Measurements from ENCODE around the gene ZNF451.

The ZNF451 gene

DNA sequence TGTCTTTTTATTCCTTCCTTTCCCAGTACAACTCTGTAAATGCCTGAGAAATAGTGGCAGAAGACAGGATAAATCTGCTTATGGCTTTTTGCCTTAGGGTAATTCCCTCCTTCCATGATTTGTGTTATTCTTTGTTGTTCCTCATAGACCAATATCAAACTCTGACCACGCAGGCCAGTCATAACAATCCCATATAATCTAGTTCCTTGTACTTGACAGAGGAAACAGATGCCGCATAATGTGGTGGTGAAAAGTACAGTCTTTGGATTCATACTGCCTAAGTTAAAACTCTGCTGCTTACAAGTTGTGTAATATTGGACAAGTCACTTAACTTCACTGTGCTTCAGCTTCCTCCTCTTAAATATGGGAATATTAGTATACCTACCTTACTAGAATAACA, 74.0 kb downstream of the ZNF451 start:
- DNase-seq (ENCODE audit: low read depth) = no peak
- no peak for TF ChIP-seq POLR2A (IDR thresholded peaks at IDR 0.05; ENCODE audit: extremely low read depth, insufficient read length)
- TF ChIP-seq, protein P1, sequence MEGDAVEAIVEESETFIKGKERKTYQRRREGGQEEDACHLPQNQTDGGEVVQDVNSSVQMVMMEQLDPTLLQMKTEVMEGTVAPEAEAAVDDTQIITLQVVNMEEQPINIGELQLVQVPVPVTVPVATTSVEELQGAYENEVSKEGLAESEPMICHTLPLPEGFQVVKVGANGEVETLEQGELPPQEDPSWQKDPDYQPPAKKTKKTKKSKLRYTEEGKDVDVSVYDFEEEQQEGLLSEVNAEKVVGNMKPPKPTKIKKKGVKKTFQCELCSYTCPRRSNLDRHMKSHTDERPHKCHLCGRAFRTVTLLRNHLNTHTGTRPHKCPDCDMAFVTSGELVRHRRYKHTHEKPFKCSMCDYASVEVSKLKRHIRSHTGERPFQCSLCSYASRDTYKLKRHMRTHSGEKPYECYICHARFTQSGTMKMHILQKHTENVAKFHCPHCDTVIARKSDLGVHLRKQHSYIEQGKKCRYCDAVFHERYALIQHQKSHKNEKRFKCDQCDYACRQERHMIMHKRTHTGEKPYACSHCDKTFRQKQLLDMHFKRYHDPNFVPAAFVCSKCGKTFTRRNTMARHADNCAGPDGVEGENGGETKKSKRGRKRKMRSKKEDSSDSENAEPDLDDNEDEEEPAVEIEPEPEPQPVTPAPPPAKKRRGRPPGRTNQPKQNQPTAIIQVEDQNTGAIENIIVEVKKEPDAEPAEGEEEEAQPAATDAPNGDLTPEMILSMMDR (IDR thresholded peaks at IDR 0.05; ENCODE audit: low read depth, low read length) = no peak
- no peak for TF ChIP-seq MYC (IDR thresholded peaks at IDR 0.05; ENCODE audit: low read depth, low read length)
- TF ChIP-seq, protein P2, sequence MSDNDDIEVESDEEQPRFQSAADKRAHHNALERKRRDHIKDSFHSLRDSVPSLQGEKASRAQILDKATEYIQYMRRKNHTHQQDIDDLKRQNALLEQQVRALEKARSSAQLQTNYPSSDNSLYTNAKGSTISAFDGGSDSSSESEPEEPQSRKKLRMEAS (IDR thresholded peaks at IDR 0.05; ENCODE audit: low read depth, low read length) = no peak
- no peak overlapping the region for H3K4me3 ChIP-seq (ENCODE audit: low read depth, low read length)

DNA sequence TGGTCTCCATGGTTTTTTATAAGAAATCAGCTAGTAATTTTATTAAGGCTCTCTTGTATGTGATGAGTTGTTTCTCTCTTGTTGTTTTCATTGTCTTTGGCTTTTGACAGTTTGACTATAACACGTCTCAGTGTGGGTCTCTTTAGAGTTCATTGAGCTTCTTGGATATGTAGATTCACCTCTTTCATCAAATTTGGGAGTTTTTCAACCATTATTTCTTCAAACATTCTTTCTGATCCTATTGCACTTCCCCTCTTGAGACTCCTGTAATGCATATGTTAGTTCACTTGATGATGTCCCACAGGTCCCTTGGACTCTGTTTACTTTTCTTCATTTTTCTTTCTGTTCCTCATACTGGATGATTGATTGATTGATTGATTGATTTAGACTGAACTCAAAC, 75.1 kb downstream of the ZNF451 start:
- TF ChIP-seq, protein P1 (IDR thresholded peaks at IDR 0.05; ENCODE audit: low read depth, low read length) = no peak
- TF ChIP-seq POLR2A (IDR thresholded peaks at IDR 0.05; ENCODE audit: extremely low read depth, insufficient read length) = no peak
- no peak for TF ChIP-seq MYC (IDR thresholded peaks at IDR 0.05; ENCODE audit: low read depth, low read length)
- TF ChIP-seq, protein P2 (IDR thresholded peaks at IDR 0.05; ENCODE audit: low read depth, low read length) = no peak
- no peak for DNase-seq (ENCODE audit: low read depth)
- H3K4me3 ChIP-seq (ENCODE audit: low read depth, low read length) = no peak overlapping the region

DNA sequence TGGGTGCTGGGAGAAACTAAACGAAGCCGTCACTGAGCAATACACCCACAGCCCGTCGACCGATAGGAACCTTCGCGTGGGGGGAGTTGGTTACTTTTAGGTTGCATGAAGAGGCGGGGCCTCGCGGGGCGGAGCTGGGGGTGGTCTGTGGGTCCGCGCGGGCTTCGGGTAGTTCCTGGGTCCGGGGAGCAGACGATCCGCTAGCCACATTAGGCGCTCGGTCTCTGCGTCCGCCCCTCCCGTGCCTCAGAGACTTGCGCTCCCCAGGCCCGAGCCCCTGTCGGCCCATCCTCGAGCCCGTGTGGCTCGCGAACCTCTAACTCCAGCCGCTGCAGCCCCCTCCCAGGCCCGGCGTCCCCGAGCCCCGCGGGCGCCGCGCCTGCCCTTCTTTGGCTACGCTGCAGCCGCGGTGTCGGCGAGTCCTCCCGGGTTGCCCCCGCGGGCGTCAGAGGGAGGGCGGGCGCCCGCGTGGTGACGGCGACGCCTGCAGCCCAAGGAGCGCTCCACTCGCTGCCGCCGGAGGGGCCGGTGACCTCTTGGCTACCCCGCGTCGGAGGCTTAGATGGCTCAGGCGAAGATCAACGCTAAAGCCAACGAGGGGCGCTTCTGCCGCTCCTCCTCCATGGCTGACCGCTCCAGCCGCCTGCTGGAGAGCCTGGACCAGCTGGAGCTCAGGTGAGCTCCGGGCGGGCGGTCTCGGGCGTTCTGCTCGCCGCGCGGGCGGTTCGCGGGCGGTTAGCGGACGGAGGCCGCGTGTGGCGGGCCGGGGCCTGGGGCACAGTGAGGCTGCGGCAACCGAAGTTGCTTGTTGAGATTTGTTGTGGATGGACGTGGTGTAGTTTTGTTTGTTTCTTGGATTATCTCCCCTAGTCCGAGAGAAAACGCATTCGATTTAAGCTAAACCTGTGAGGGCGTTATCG, 82.4 kb downstream of the ZNF451 start, which contains the start of gene BAG2:
BAG2 (plus strand) TSS at position 191 of the 920 bp plus-strand sequence; CDS start at position 563, 372 bp downstream.
- H3K4me3 ChIP-seq (ENCODE audit: low read depth, low read length) = peak within 1 kb of the TSS; percentile 89
- no peak; the same call in 1 of the 2 replicates for TF ChIP-seq MYC (IDR thresholded peaks at IDR 0.05; ENCODE audit: low read depth, low read length)
- TF ChIP-seq, protein P2 (IDR thresholded peaks at IDR 0.05; ENCODE audit: low read depth, low read length) = peak; percentile 79
- peak; percentile 95 for TF ChIP-seq POLR2A (IDR thresholded peaks at IDR 0.05; ENCODE audit: extremely low read depth, insufficient read length)
- DNase-seq (ENCODE audit: low read depth) = peak; percentile 98

DNA sequence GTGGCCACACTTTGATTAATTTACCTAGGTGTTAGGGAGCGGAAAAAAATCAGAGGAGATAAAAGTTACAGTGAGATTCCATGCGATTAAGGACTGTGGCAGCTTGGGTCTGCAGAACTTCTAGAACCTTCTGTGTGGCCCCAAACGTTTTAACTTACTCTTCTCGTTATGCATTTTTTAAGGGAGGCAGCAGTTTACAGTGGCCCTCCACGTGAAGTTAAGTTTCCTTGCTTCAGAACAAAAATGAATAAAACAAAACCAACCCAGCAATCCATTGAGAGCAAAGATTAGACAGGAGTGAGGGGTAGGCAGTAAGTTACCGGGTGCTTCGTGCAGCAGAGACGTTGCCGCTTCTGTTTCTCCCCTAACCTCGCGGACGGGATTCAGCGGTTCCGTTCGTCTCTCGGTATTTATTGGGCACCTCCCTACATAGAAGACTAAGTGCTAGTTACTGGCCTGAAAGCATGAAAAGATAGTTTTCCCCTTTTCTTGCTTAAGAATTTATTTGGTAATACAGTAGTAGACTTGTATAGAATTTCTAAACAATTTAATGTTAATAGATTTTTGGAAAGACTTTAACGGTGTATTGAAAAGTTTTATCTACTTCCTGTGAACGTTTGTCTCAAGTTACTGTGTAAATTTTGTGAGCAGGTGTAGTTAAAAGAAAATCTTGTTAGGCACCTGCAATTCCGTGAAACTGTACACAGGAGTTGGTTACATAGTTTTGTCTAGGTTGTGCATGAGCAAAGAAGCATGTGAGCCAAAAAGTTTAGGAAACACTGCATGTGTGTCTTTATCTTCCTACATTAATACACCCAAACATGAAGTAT, 83.3 kb downstream of the ZNF451 start:
- TF ChIP-seq, protein P2 (IDR thresholded peaks at IDR 0.05; ENCODE audit: low read depth, low read length) = no peak
- TF ChIP-seq, protein P1 (IDR thresholded peaks at IDR 0.05; ENCODE audit: low read depth, low read length) = no peak
- no peak for TF ChIP-seq POLR2A (IDR thresholded peaks at IDR 0.05; ENCODE audit: extremely low read depth, insufficient read length)
- TF ChIP-seq MYC (IDR thresholded peaks at IDR 0.05; ENCODE audit: low read depth, low read length) = no peak; the same call in 1 of the 2 replicates
- peak overlapping the region; percentile 89 for H3K4me3 ChIP-seq (ENCODE audit: low read depth, low read length)
- DNase-seq (ENCODE audit: low read depth) = peak; percentile 76

DNA sequence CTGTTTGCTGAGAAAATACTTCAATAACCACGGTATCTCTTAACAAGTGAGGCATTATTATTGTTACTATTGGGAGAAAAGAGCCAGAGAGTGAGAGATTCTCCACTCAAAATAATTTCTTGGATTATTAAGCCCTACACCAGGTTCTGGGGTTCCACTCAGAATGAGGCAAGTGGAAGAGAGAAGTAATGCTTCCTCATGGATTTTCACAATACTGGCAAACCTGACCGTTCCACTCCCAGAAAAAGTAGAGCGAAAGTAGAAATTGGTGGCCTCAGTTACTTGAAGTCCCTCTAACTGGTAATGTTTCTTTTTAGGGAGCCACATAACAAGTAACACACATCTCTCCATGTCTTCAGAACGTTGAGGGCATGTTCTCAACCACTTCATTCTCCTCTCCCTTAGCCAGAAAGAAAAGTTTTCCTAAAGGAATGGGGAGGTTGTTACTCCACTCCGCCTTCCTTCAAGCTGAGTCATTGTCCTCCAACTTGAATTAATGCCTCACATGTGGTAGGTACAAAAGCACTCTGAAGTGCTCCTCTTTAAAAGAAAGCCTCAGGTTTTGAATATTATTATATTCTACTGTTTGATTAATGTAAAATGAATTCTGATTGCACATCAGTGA, 84.0 kb downstream of the ZNF451 start:
- peak overlapping the region; percentile 89 for H3K4me3 ChIP-seq (ENCODE audit: low read depth, low read length)
- DNase-seq (ENCODE audit: low read depth) = peak; percentile 51

More for the DNA sequence above, 84.0 kb downstream of the ZNF451 start:
- TF ChIP-seq, protein P2 (IDR thresholded peaks at IDR 0.05; ENCODE audit: low read depth, low read length) = no peak
- TF ChIP-seq POLR2A (IDR thresholded peaks at IDR 0.05; ENCODE audit: extremely low read depth, insufficient read length) (no peak), MYC (IDR thresholded peaks at IDR 0.05; ENCODE audit: low read depth, low read length) (no peak)
- TF ChIP-seq, protein P1 (IDR thresholded peaks at IDR 0.05; ENCODE audit: low read depth, low read length) = no peak

Data from NB4 (cell line).